HEK293 (cell line): ENCODE results near the gene GMPPB.

ENCODE experiments used
- ATF2 ChIP-seq: fragments of 450-650 bp; formaldehyde crosslinking; IDR thresholded peaks from 2 replicates; pipeline ENCODE4 v1.5.1; 2016; ENCODE audit warnings: missing biosample characterization, missing genetic modification characterization, low read depth
- KLF10 ChIP-seq: fragments of 450-650 bp; IDR thresholded peaks from 2 replicates; pipeline ENCODE4 v1.5.1; 2018; ENCODE audit warnings: missing biosample characterization, mild to moderate bottlenecking, missing genetic modification characterization
- KLF8 ChIP-seq: fragments of 450-650 bp; formaldehyde crosslinking; IDR thresholded peaks from 2 replicates; pipeline ENCODE4 v1.5.1; 2016; ENCODE audit warnings: missing biosample characterization, missing genetic modification characterization
- PATZ1 ChIP-seq: fragments of 450-650 bp; formaldehyde crosslinking; IDR thresholded peaks from 2 replicates; pipeline ENCODE4 v1.5.1; 2016; ENCODE audit warnings: missing biosample characterization, missing genetic modification characterization
- PRDM10 ChIP-seq: fragments of 450-650 bp; formaldehyde crosslinking; IDR thresholded peaks from 2 replicates; pipeline ENCODE4 v1.5.1; 2016; ENCODE audit warnings: missing biosample characterization, missing genetic modification characterization
- PRDM2 ChIP-seq: fragments of 450-650 bp; formaldehyde crosslinking; IDR thresholded peaks from 2 replicates; pipeline ENCODE4 v1.5.1; 2016; ENCODE audit warnings: missing biosample characterization, missing genetic modification characterization, borderline replicate concordance
- ZBTB20 ChIP-seq: fragments of 450-650 bp; formaldehyde crosslinking; IDR thresholded peaks from 2 replicates; pipeline ENCODE4 v1.5.1; 2016; ENCODE audit warnings: missing biosample characterization, missing genetic modification characterization
- ZBTB8A ChIP-seq: fragments of 450-650 bp; formaldehyde crosslinking; IDR thresholded peaks from 2 replicates; pipeline ENCODE4 v1.5.1; 2016; ENCODE audit warnings: missing biosample characterization, missing genetic modification characterization
- ZEB2 ChIP-seq: fragments of 450-650 bp; formaldehyde crosslinking; IDR thresholded peaks from 2 replicates; pipeline ENCODE4 v1.5.1; 2016; ENCODE audit warnings: missing biosample characterization, missing genetic modification characterization
- ZNF148 ChIP-seq: fragments of 450-650 bp; formaldehyde crosslinking; IDR thresholded peaks from 2 replicates; pipeline ENCODE4 v1.5.0; 2017; ENCODE audit warnings: missing biosample characterization, missing genetic modification characterization, borderline replicate concordance
- ZNF18 ChIP-seq: fragments of 450-650 bp; formaldehyde crosslinking; IDR thresholded peaks from 2 replicates; pipeline ENCODE4 v1.5.1; 2016; ENCODE audit warnings: missing biosample characterization, missing genetic modification characterization
- ZNF2 ChIP-seq: fragments of 450-650 bp; formaldehyde crosslinking; IDR thresholded peaks from 2 replicates; pipeline ENCODE4 v1.5.1; 2016; ENCODE audit warnings: missing biosample characterization, missing genetic modification characterization
- ZNF394 ChIP-seq: fragments of 450-650 bp; formaldehyde crosslinking; IDR thresholded peaks from 2 replicates; pipeline ENCODE4 v1.5.1; 2016; ENCODE audit warnings: missing biosample characterization, missing genetic modification characterization, mild to moderate bottlenecking, moderate library complexity, borderline replicate concordance
- ZNF580 ChIP-seq: fragments of 450-650 bp; formaldehyde crosslinking; IDR thresholded peaks from 2 replicates; pipeline ENCODE4 v1.5.1; 2016; ENCODE audit warnings: missing biosample characterization, missing genetic modification characterization
- ZNF624 ChIP-seq: fragments of 450-650 bp; formaldehyde crosslinking; IDR thresholded peaks from 2 replicates; pipeline ENCODE4 v1.5.1; 2017; ENCODE audit warnings: missing biosample characterization, missing genetic modification characterization
- ZNF692 ChIP-seq: fragments of 450-650 bp; formaldehyde crosslinking; IDR thresholded peaks from 2 replicates; pipeline ENCODE4 v1.5.1; 2016; ENCODE audit warnings: missing biosample characterization, missing genetic modification characterization

Gene GMPPB

GRCh38 chr3:49673715-49674496 is 49.8 kb downstream of the GMPPB start, which contains the start of gene APEH (continued):
- TF ChIP-seq PRDM2 (tag by site-specific recombination), result no peak
- TF ChIP-seq ZNF692 (tag by site-specific recombination), result peak; percentile 50
- TF ChIP-seq PATZ1 (tag by site-specific recombination), result peak; percentile 94
- TF ChIP-seq ZEB2 (tag by site-specific recombination), result peak; percentile 85; the same call in 1 of the 2 replicates
- TF ChIP-seq PRDM10, result peak; percentile 89
- peak; percentile 60 for TF ChIP-seq ZBTB8A (tag by site-specific recombination)
- TF ChIP-seq ZNF2 (tag by site-specific recombination), result peak; percentile 57; the same call in 1 of the 2 replicates
- peak; percentile 100 for TF ChIP-seq ZBTB20
- TF ChIP-seq ZNF580 (tag by site-specific recombination), result peak; percentile 90
- no peak for TF ChIP-seq ATF2
- TF ChIP-seq KLF8 (tag by site-specific recombination), result peak; percentile 83; the same call in 1 of the 2 replicates
- peak; percentile 64 for TF ChIP-seq KLF10 (tag by site-specific recombination)
- TF ChIP-seq ZNF624, result no peak
- TF ChIP-seq ZNF18 (tag by site-specific recombination), result peak; percentile 41; the same call in 1 of the 2 replicates
- no peak for TF ChIP-seq ZNF148 (tag by site-specific recombination)
- TF ChIP-seq ZNF394, result peak; percentile 52; the same call in 1 of the 2 replicates
